HG03175 (cell line): ENCODE measurements around the gene LGI4.

Experiments
- ATAC-seq: cut with Tn5 transposase; IDR thresholded peaks from one replicate; pipeline ENCODE4 v1.9.1; 2021; ENCODE audit warnings: mild to moderate bottlenecking, moderate library complexity; ENCODE audit not compliant: unreplicated experiment

The LGI4 gene

DNA sequence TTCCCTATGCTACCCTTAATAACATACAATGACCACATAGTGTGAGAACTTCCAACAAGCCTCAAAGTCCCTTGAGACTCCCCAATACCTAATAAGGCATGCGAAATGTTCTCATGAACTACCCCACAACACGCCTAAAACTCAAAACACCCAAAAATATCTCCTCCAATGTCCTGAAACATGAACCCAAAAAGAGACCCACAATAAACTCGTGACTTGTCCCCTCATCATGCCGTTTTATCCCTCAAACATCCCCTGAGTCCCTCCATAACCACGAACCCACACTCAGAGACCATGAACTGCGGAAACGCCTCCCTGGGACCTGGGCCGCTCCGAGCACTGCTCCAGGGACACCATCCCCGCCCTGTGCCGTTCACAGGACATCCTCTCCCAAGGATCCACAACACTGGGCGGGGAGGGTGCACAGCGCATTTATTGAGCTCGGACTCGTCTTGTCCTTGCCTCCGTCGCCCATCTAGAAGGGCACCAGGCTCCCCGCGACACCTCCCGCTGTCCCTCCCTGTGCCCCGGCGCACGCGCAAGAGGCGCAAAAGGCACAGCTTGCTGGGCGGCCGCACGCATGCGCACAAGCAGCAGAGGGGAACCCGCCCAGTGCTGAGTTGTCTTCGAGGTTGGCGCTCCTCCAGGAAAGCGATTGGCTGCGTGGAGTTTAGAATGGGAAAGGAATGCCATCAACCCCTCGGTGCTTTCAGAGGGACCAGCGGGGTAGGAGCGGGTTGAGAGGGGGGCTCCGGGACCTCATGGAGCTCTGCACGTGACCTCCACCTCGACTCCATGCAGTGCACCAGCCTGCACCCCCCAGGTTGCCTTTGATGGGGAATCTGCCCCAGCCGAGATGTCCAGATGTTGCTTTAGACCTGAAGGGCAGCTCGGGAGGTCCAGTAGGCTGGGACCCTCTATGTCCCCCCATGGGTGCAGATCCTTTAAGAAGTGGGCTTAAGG, 10.5 kb downstream of the LGI4 start:
- ATAC-seq, result peak; percentile 65

GRCh38 chr19:35123573-35123972, 11.3 kb downstream of the LGI4 start:
- ATAC-seq, result no peak

DNA sequence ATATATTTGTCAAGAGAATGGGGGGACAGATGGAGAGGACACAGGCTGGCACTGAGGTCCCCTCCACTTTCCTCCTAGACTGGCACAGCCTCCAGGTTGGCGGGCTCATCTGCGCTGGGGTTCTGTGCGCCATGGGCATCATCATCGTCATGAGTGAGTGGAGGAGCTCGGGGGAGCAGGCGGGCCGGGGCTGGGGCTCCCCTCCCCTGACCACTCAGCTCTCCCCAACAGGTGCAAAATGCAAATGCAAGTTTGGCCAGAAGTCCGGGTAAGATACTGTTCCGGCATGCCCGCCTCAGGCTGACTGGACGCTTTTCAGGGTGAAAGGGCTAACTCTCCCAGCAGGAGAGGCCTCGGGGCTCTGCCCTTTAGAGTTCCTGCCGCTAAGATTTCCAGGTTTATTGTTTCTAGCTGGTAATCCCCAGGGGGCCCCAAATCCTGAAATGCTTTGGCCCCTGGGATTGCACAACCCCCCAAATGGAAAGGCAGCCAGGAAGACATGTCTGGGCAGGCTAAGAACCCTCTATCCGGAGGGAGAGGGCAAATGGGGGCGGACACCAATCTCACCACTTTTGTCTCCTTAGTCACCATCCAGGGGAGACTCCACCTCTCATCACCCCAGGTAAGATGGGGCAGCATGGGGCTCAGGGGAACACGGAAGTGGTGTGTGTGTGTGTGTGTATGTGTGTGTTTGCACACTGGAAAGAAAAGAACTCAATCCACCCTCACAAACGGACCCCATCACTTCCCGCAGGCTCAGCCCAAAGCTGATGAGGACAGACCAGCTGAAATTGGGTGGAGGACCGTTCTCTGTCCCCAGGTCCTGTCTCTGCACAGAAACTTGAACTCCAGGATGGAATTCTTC, 11.9 kb downstream of the LGI4 start:
- ATAC-seq, result no peak

DNA sequence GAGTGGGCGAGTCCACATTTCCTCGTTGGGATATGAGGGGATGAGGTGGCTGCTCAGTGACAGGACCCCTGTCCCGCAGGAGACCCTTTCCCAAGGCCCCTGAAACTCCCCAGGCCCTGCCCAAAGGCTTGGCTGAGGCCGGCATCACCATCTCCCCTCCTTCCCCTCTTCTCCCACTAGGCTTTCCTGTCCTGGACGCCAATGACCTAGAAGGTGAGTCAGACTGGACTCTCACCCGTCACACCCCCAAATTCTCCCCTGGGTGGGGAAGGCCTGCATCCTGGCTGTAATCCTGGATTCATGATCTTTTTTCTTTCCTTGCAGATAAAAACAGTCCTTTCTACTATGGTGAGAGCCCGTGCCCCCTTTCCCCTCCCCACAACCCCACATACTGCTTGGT, 14.0 kb downstream of the LGI4 start:
- no peak for ATAC-seq

DNA sequence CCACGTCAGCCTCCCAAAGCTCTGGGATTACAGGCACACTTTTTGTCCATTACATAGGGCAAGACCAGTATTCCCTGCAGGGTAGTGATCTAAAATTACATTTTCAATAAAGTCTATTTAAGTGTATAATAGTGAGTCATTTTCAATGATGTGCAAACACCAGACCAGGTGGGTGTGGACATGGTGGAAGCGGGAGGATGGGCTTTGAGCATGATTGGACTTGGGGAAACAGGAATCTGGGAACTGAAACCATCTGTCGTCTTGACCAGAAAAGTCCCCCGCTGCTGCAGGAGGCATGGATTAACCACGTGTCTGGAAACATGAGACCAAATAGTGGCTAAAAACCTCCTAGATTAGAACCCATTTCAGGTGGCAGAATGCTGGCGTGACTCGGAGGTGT, 14.4 kb downstream of the LGI4 start:
- ATAC-seq, result no peak

- no peak for ATAC-seq
Measured at GRCh38 chr19:35119578-35120155, 15.2 kb downstream of the LGI4 start.

DNA sequence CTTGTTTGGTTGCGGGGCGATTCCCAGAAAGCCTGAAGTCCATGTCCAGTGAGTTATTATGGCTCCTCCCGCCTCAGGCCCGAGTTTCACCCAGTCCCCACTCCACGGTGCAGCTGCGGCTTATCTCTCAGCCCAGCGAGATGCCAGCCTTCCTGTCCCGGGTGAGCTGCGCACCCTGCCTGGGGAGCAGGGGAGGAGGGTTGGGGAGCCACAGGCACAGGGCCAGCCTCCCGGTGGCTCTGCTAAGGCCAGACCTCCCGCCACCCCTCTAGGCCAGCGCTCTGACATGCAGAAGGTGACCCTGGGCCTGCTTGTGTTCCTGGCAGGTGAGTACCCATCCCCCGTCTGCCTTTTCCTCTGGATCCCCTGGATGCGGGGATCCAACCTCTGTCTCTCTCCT, 15.8 kb downstream of the LGI4 start:
- ATAC-seq, result no peak

GRCh38 chr19:35118268-35119020, 16.4 kb downstream of the LGI4 start:
- ATAC-seq, result no peak

- ATAC-seq, result no peak
Measured at GRCh38 chr19:35117799-35118198, 17.1 kb downstream of the LGI4 start.

DNA sequence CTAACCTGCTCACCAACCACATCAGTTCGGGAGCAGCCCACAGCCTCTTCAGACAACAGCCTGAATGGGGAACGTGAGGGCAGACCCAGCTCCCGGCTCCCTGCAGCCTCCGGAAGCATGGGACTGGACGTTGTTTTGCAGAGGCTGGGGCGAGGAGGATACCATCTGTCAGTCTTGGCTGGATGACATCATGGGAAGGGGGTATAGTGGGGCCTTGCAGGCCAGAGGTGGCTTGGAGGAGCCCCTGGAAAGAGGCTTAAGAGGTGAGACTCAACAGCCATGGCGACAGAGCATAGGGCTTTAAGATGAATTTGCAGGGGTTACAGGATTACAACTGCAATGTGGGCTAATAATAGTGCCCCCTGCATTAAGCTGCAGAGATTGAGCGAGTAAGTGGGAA, 17.7 kb downstream of the LGI4 start:
- no peak for ATAC-seq

- no peak for ATAC-seq
Measured at GRCh38 chr19:35116072-35116801, 18.6 kb downstream of the LGI4 start.

DNA sequence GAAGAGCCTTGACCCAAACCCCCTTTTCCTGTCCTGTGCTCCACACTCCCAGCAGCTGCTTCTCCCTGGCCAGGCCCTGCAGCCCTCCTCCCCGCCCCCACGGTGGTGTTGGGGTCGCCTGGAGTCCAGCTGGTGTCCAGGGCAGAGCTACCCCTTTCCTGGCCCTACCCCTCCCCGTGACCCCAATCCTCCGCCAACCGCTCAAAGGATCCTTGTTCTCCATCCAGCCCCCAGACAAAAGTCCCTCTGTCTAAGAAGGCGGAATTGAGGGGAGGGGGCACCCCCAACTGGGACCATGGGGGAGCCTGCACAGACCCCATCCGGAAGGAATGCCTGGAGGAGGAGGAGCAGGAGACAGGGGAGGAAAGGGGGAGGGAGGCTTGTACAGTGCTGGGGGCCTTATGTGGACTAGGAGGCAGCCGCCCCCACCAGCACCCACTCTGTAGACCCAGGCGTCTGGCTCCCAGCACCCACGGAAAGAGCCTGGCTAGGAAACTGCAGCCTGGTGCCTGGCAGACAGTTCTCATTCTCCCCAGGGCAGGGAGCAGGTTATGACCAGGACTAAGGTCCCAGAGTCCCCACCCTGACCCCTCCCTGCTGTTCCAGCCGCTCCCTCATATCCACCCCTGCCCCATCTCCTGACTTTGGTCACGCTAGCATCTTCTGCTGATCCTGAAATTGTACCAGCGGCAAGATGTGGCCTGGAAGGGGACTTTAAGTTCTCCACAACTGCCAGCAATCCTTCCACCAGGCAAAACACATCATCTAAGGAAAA, 19.5 kb downstream of the LGI4 start, which contains the start of gene FXYD3:
Gene FXYD3 (plus strand): TSS at position 647 of the 775 bp plus-strand sequence. CDS start 3,554 bp downstream, outside the sequence.
- no peak for ATAC-seq

GRCh38 chr19:35114353-35115176, 20.3 kb downstream of the LGI4 start:
- no peak for ATAC-seq

- no peak for ATAC-seq
Measured at GRCh38 chr19:35112995-35113688, 21.7 kb downstream of the LGI4 start.

DNA sequence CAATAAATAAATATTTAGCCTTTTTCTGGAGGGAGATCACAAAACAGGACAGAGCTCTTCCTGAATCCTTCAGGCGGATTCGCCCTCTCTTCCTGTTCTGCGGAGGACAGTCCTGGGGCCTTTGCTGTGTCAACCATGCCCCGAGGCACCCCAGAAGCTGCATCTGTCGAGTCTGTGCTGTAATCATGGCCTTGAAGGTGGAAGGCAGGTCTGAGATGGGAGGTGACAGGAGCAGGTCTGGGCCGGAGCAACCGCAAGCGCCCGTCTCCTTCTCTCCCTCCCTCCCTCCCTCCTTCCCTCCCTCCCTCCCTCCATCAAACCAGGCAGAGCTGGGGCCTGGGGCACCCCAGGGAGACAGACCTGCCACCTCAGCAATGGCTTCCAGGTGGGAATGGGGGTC, 23.9 kb downstream of the LGI4 start:
- ATAC-seq, result no peak

DNA sequence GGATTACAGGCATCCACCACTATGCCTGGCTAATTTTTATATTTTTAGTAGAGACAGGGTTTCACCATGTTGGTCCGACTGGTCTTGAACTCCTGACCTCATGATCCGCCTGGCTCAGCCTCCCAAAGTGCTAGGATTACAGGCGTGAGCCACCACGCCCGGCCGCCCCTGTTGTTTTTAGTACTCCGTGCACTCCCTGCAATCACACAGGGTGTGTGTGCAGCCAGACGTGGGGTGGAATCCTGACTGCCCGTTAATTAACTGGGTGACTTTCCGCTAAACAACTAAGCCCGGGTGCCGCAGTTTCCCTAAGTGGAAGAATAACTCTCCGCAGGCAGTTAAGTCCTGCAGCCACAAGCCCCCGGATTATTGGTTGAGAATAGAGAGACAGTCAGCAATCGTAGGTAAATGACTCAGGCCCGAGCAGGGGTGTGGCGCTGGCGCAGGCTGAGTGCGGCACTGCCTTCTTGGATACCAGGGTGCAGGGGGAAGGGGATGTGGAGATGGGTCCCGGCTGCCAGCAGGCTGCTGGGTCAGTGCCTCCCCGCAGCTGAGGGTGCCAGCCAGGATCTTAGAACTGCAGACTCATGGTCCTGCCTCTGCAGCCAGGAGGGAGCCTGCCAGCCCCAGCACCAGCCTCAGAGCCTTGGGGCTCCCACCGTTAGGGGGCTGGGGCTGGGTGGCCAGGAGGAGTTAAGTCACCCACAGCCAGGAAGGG, 25.3 kb downstream of the LGI4 start:
- no peak for ATAC-seq

- no peak for ATAC-seq
Measured at GRCh38 chr19:35108730-35109129, 26.1 kb downstream of the LGI4 start.
